WI38 (cell line): ENCODE measurements around the gene SLC38A8.

Experiments used
- H3K4me3 ChIP-seq: 2 replicates; pipeline ENCODE4 v1.5.1; 2011; ENCODE audit warnings: low read depth, mild to moderate bottlenecking, control low read depth, low read length
- TF ChIP-seq, protein P1 (sequence below): IDR thresholded peaks from 2 replicates; pipeline ENCODE4 v1.5.1; 2012; ENCODE audit warnings: low read depth, mild to moderate bottlenecking, control low read depth, low read length

SLC38A8 gene

GRCh38 chr16:83998091-83998490, 44.5 kb downstream of the SLC38A8 start:
- TF ChIP-seq, protein P1, sequence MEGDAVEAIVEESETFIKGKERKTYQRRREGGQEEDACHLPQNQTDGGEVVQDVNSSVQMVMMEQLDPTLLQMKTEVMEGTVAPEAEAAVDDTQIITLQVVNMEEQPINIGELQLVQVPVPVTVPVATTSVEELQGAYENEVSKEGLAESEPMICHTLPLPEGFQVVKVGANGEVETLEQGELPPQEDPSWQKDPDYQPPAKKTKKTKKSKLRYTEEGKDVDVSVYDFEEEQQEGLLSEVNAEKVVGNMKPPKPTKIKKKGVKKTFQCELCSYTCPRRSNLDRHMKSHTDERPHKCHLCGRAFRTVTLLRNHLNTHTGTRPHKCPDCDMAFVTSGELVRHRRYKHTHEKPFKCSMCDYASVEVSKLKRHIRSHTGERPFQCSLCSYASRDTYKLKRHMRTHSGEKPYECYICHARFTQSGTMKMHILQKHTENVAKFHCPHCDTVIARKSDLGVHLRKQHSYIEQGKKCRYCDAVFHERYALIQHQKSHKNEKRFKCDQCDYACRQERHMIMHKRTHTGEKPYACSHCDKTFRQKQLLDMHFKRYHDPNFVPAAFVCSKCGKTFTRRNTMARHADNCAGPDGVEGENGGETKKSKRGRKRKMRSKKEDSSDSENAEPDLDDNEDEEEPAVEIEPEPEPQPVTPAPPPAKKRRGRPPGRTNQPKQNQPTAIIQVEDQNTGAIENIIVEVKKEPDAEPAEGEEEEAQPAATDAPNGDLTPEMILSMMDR: no peak

GRCh38 chr16:83996481-83997252, 45.9 kb downstream of the SLC38A8 start:
- TF ChIP-seq, protein P1: no peak
- H3K4me3 ChIP-seq: no peak overlapping the region

More at GRCh38 chr16:83998091-83998490, 44.5 kb downstream of the SLC38A8 start:
- H3K4me3 ChIP-seq: no peak overlapping the region

DNA sequence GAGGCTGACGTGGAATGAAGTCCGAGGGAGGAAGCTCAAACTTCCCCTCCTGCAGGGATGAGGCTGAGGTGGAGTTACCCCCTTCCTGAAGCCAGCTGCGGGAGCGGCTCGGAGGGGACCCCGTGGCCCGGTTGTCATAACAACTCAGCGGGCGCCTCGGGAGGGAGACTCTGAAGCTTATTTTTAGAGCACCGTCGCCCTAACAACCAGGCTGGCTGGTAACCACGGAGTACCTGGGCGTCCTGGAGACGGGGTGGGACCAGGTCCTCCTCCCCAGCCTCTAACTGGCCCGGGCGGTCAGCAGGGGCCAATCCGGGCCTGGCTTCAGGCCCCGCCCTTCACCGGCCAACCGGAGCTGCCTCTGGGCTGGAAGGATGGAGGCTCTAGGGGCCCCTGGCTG, 46.8 kb downstream of the SLC38A8 start:
- TF ChIP-seq, protein P1: no peak
- no peak overlapping the region for H3K4me3 ChIP-seq

DNA sequence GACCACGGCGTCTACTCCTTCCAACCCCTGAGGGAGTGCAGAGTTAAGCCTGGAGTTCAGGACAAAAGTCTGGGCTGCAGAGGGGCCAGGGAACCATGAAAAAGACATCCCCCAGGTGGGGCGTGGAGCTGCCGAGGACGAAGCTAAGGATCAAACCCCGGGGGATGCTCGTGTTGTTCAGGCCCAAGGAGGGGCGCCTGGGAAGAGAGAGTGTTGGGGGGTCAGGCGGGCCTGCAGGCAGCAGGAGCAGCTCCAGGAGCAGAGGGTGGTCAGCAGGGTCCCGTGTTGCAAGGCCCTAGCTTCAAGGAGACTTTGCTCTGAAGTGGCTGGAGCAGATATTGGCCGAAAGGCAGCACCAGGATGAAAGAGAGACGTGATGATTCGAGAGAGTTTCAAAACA, 47.9 kb downstream of the SLC38A8 start:
- H3K4me3 ChIP-seq: no peak overlapping the region
- TF ChIP-seq, protein P1: no peak

DNA sequence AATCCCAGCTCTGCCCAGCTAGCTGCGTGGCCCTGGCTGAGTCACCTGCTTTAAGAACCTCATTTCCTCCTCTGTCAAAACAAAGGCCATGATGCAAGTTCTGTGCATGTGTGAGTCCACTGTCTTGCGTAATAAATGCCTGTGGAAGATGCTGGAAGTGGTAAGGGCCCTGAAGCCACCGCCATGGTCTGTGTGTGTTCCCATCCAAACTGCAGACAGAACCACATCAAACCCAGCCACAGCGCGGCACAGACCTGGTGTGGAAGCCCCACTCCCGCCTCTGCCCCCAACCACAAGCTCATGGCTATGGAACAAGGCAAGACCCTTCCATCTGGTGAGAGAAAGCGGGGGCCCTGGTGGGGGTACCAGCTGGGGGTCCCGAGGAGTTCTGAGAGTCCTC, 48.5 kb downstream of the SLC38A8 start:
- H3K4me3 ChIP-seq: no peak overlapping the region
- TF ChIP-seq, protein P1: no peak

DNA sequence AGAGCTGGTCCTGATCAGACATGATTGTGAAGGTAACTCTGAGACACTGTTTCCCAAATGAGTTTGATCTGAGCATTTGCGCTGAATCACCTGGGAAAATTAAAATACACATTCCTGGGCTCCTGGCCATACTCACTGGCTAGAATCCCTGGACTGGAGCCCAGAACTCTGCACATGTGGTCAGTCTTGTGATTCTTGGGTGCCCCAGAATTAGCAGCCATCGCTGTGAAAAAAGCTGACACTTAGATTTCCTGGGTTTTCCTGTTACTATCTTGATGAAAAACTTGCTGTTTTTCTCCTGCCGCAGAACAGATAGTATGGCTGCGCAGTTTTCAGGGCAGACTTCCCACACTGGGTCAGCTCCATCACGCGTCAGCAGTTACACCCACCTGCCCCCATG, 50.0 kb downstream of the SLC38A8 start:
- TF ChIP-seq, protein P1: no peak
- H3K4me3 ChIP-seq: no peak overlapping the region

GRCh38 chr16:83990492-83990891, 52.1 kb downstream of the SLC38A8 start:
- TF ChIP-seq, protein P1: no peak
- no peak overlapping the region for H3K4me3 ChIP-seq
